CD4-positive, alpha-beta memory T cell (primary cell): ENCODE data around the gene DOCK11. TPM values are rescaled to one million over a fixed set of nuclear protein-coding genes. Genes with fewer than 3 reads are reported as not detected.

Source experiments
- CTCF ChIA-PET: fragments of 350-600 bp; sonication (Branson Sonifier 250); formaldehyde crosslinking; loops from one replicate; lab custom pipeline; 2021; ENCODE audit warnings: inconsistent platforms; ENCODE audit not compliant: partially characterized antibody; lab: Charles Lee
- POLR2A ChIA-PET: fragments of 350-600 bp; sonication (Branson Sonifier 250); formaldehyde crosslinking; loops from one replicate; lab custom pipeline; 2021; ENCODE audit not compliant: partially characterized antibody; lab: Charles Lee
- DNase-seq, 5 donors: peaks; one replicate each; pipeline versions ENCODE4 v3.0.0 to v3.0.0-alpha.2; 2020 to 2022; ENCODE audit warnings: mixed read lengths in 1 of 5
- H3K27ac ChIP-seq: one replicate; pipeline ENCODE4 v1.7.0; 2013; ENCODE audit warnings: low read depth, low read length
- H3K27me3 ChIP-seq: 2 replicates; pipeline ENCODE4 v1.7.0; 2013; ENCODE audit warnings: mild to moderate bottlenecking, low read length, moderate library complexity; ENCODE audit not compliant: insufficient read depth
- H3K36me3 ChIP-seq: 2 replicates; pipeline ENCODE4 v1.7.0; 2013; ENCODE audit warnings: mild to moderate bottlenecking, low read length, moderate library complexity; ENCODE audit not compliant: insufficient read depth
- H3K4me1 ChIP-seq: 2 replicates; pipeline ENCODE4 v1.7.0; 2013; ENCODE audit warnings: mild to moderate bottlenecking, low read length, moderate library complexity; ENCODE audit not compliant: insufficient read depth
- H3K4me3 ChIP-seq, 2 donors: one replicate each; pipeline ENCODE4 v1.7.0; 2013; ENCODE audit warnings: low read length in 2 of 2, mild to moderate bottlenecking in 1 of 2
- H3K9me3 ChIP-seq, 2 donors: one replicate each; pipeline ENCODE4 v1.7.0; 2013; ENCODE audit warnings: low read length in 2 of 2, control low read depth in 1 of 2; ENCODE audit not compliant: control insufficient read depth in 1 of 2
- H3K27ac Mint-ChIP-seq, 7 donors: one replicate each; pipeline ENCODE4 v1.8.0; 2020 to 2021; ENCODE audit warnings: mixed read lengths in 7 of 7, mild to moderate bottlenecking in 6 of 7, inconsistent platforms in 3 of 7, moderate library complexity in 3 of 7
- H3K27me3 Mint-ChIP-seq, 2 donors: one replicate each; pipeline ENCODE4 v1.8.0; 2020 to 2021; ENCODE audit warnings: mixed read lengths in 2 of 2
- H3K36me3 Mint-ChIP-seq, 2 donors: one replicate each; pipeline ENCODE4 v1.8.0; 2020 to 2021; ENCODE audit warnings: mixed read lengths in 2 of 2, inconsistent platforms in 1 of 2, mild to moderate bottlenecking in 1 of 2
- H3K4me1 Mint-ChIP-seq, 4 donors: one replicate each; pipeline ENCODE4 v1.8.0; 2020 to 2021; ENCODE audit warnings: mixed read lengths in 4 of 4, mild to moderate bottlenecking in 1 of 4
- H3K4me3 Mint-ChIP-seq, 8 donors: one replicate each; pipeline ENCODE4 v1.8.0; 2020 to 2021; ENCODE audit warnings: mixed read lengths in 8 of 8, mild to moderate bottlenecking in 7 of 8, moderate library complexity in 6 of 8, inconsistent platforms in 3 of 8
- H3K9me3 Mint-ChIP-seq, 8 donors: one replicate each; pipeline ENCODE4 v1.8.0; 2020 to 2021; ENCODE audit warnings: mixed read lengths in 8 of 8, mild to moderate bottlenecking in 5 of 8, inconsistent platforms in 3 of 8, moderate library complexity in 1 of 8
- intact Hi-C: fragments of 100-400 bp; cut with micrococcal nuclease; formaldehyde crosslinking; loops from one replicate; pipeline ENCODE4 v1.15.1; 2023
- polyA plus RNA-seq, 2 donors: library from polyadenylated mRNA; unstranded; fragments of 300-500 nt; fragmentation: Illumina TruSeq; gene quantifications; one replicate each; pipeline ENCODE4 v1.2.3, GENCODE V29; 2021
- total RNA-seq, 2 experiments: library from RNA; stranded (reverse); gene quantifications; one replicate each; pipeline ENCODE4 v1.2.3, GENCODE V29; 2021

DOCK11 gene
- total and polyA plus RNA-seq, 4 experiments from 2014 or later, result 14.5 to 112 (median 75.0) TPM

DNA sequence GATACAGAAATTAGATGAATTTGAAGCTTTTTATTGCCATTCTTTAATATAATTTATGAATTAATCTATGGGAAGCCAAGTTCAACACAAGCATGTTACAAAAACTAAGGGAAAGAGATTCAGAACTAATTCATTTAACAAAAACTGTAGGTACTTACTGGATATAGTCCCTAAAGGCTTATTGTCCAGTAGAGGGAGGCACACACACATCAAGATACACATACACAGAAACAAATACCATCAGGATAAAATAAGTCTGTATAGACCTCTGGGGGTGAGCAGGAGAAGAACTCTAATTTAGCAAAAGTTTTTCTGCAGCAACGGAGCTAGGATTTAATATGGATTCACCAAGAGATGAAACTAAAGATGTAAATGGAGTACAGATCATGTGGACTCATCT lies 148.8 kb downstream of the DOCK11 start:
- POLR2A ChIA-PET, result no interaction called here
- Histone ChIP-seq H3K27ac (no peak overlapping the region), H3K9me3 (no peaks in the 10 kb centered on the region), H3K36me3 (peaks cover 26% of the 10 kb centered on the region), H3K27me3 (no peaks in the 10 kb centered on the region), H3K4me3 (no peak overlapping the region), H3K4me1 (no peaks in the 10 kb centered on the region)
- Mint-ChIP-seq H3K4me3 (no peak overlapping the region), H3K27me3 (no peaks in the 10 kb centered on the region), H3K36me3 (peaks cover 6 to 54% of the 10 kb centered on the region in 2 donors), H3K27ac (peak overlapping the region in 1 of 7 donors; percentile 53), H3K9me3 (peaks cover 0 to 4% (median 0%) of the 10 kb centered on the region in 8 donors), H3K4me1 (peaks cover 0 to 4% (median 0%) of the 10 kb centered on the region in 4 donors)
- CTCF ChIA-PET, result interaction anchor here (1.4 kb wide), 1 partner anchor 42 kb away, joined by 4 read pairs; no protein-coding TSS in a partner anchor
- intact Hi-C loops, result no loop called here
- DNase-seq, result no peak

DNA sequence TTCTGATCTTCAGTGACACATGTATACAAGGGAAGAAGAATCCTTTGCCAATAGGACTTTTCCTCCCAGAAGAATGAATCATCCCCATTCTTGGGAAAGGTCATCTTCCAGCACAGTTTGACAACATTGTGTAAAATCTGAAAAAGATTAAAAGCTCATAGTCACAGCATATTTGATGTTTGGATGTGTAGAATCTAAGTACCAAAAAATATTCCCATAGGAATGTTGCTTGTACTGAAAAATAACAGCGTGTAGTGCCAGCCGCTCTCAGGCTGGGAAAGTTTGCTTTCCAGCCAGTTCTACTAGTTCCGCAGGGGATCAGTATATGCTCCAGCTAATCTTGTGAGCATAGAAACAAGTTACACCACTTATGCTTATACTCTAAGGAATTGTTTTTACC lies 157.1 kb downstream of the DOCK11 start:
- Mint-ChIP-seq H3K27ac (no peak overlapping the region), H3K27me3 (no peaks in the 10 kb centered on the region), H3K36me3 (peaks cover 13 to 42% of the 10 kb centered on the region in 2 donors), H3K9me3 (peaks cover 0 to 2% (median 0%) of the 10 kb centered on the region in 8 donors), H3K4me3 (no peak overlapping the region), H3K4me1 (no peaks in the 10 kb centered on the region)
- Histone ChIP-seq H3K27me3 (no peaks in the 10 kb centered on the region), H3K4me3 (no peak overlapping the region), H3K9me3 (no peaks in the 10 kb centered on the region), H3K4me1 (no peaks in the 10 kb centered on the region), H3K27ac (no peak overlapping the region), H3K36me3 (peaks cover 32% of the 10 kb centered on the region)
- DNase-seq, result no peak
- POLR2A ChIA-PET, result no interaction called here
- CTCF ChIA-PET, result interaction anchor here (1.5 kb wide), 1 partner anchor 51 kb away, joined by 3 read pairs; no protein-coding TSS in a partner anchor
- intact Hi-C loops, result no loop called here

DNA sequence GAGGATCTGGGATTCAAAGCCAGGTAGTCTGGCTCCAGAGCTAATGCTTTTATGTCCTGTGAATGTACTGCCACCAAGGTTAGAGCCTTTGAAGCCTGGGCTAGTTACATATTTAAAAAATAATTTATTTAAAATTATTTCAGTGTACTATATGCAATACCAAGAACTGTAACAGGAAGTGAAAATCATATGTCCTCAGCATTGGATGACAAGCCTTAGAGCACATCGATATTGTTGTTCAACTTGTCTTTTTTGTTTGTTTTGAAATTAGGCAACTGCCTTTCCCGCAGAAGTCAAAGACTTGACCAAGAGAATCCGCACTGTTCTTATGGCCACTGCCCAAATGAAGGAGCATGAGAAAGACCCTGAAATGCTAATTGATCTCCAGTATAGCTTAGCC lies 158.7 kb downstream of the DOCK11 start:
- intact Hi-C loops, result no loop called here
- Mint-ChIP-seq H3K27ac (peak overlapping the region in 1 of 7 donors; percentile 18), H3K4me3 (no peak overlapping the region), H3K4me1 (no peaks in the 10 kb centered on the region), H3K36me3 (peaks cover 15 to 45% of the 10 kb centered on the region in 2 donors), H3K9me3 (peaks cover 0 to 2% (median 0%) of the 10 kb centered on the region in 8 donors), H3K27me3 (no peaks in the 10 kb centered on the region)
- ChIA-PET POLR2A (no interaction called here), CTCF (no interaction called here)
- H3K4me3 ChIP-seq, result no peak overlapping the region
- no peaks in the 10 kb centered on the region for H3K9me3 ChIP-seq
- H3K36me3 ChIP-seq, result peaks cover 43% of the 10 kb centered on the region
- H3K27ac ChIP-seq, result no peak overlapping the region
- no peaks in the 10 kb centered on the region for H3K4me1 ChIP-seq
- no peak for DNase-seq
- no peaks in the 10 kb centered on the region for H3K27me3 ChIP-seq

DNA sequence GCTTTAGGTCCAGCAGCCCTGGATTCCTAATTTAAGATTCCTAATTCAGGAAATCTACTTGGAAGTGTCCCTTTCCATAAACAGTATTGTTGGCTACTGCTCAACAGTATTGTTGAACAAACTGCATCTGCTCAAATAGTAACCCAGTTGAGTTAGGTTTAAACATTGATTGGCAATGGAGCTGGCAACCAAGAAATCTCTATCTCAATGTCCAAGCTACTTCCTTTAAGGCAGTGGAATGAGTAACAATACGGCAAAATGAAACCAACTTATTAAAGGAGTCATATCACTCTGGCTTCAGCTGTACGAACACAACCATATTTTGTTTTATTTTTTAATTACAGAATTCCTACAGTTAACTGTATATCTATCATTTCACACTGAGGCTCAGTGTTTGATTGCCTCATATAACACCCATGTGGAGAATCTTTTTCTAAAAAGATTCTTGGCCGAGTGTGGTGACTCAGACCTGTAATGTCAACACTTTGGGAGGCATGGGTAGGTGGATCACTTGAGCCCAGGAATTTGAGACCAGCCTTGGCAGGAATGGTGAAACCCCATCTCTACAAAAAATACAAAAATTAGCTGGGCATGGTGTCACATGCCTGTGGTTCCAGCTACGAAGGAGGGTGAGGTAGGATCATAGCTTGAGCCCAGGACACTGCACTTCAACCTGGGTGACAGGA lies 160.1 kb downstream of the DOCK11 start:
- Mint-ChIP-seq H3K4me1 (no peaks in the 10 kb centered on the region), H3K9me3 (peaks cover 0 to 2% (median 0%) of the 10 kb centered on the region in 8 donors), H3K27me3 (no peaks in the 10 kb centered on the region), H3K36me3 (peaks cover 14 to 49% of the 10 kb centered on the region in 2 donors), H3K4me3 (no peak overlapping the region), H3K27ac (no peak overlapping the region)
- H3K9me3 ChIP-seq, result no peaks in the 10 kb centered on the region
- CTCF ChIA-PET, result interaction anchor here (0.6 kb wide), 1 partner anchor 228 kb away, joined by 3 read pairs; no protein-coding TSS in a partner anchor
- DNase-seq, result no peak
- peaks cover 37% of the 10 kb centered on the region for H3K36me3 ChIP-seq
- POLR2A ChIA-PET, result no interaction called here
- H3K4me1 ChIP-seq, result no peaks in the 10 kb centered on the region
- intact Hi-C loops, result no loop called here
- H3K4me3 ChIP-seq, result no peak overlapping the region
- H3K27ac ChIP-seq, result no peak overlapping the region
- H3K27me3 ChIP-seq, result no peaks in the 10 kb centered on the region

DNA sequence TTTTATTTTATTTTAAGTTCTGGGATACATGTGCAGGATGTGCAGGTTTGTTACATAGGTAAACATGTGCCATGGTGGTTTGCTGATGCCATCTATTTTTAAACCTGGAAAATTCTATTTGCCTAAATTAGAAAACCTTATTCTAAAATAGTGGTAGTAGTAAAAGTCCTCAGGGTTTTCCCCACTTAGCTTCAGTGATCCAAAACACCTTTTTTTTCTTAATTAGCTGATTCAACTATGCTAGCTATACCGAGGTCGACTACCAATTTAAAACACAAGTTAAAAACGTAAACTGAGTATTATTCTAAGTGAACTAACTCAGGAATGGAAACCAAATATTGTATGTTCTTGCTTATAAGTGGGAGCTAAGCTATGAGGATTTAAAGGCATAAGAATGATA lies 161.8 kb downstream of the DOCK11 start:
- intact Hi-C loops, result no loop called here
- Mint-ChIP-seq H3K4me3 (no peak overlapping the region), H3K36me3 (peaks cover 17 to 56% of the 10 kb centered on the region in 2 donors), H3K27ac (no peak overlapping the region), H3K4me1 (no peaks in the 10 kb centered on the region), H3K27me3 (no peaks in the 10 kb centered on the region), H3K9me3 (peaks cover 0 to 2% (median 0%) of the 10 kb centered on the region in 8 donors)
- ChIA-PET POLR2A (no interaction called here), CTCF (no interaction called here)
- DNase-seq, result no peak
- Histone ChIP-seq H3K9me3 (no peaks in the 10 kb centered on the region), H3K4me3 (no peak overlapping the region), H3K4me1 (no peaks in the 10 kb centered on the region), H3K27ac (no peak overlapping the region), H3K27me3 (no peaks in the 10 kb centered on the region), H3K36me3 (peaks cover 37% of the 10 kb centered on the region)

DNA sequence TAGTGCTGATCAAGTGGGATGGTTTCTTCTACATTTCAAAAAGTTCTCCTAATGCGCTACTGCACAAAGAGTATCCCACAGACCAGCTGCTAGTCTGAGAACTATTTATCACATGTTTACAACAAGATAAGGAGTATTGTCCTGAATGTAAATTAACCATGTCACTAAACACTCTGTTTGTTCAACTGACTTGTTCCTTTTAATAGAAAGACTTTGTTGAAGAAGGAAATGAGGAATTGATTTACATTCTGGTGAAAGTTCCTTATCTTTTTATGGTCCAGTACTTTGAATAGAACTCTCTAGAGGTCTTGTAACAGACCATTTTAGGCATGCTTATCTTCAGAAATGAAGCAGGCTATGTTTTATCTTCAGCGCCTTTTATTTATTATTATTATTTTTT lies 164.5 kb downstream of the DOCK11 start:
- intact Hi-C loops, result no loop called here
- Mint-ChIP-seq H3K4me1 (no peaks in the 10 kb centered on the region), H3K9me3 (peaks cover 0 to 2% (median 0%) of the 10 kb centered on the region in 8 donors), H3K27me3 (no peaks in the 10 kb centered on the region), H3K4me3 (no peak overlapping the region), H3K36me3 (peaks cover 26 to 52% of the 10 kb centered on the region in 2 donors), H3K27ac (no peak overlapping the region)
- no peak for DNase-seq
- H3K36me3 ChIP-seq, result peaks cover 43% of the 10 kb centered on the region
- ChIA-PET CTCF (no interaction called here), POLR2A (no interaction called here)
- H3K27me3 ChIP-seq, result no peaks in the 10 kb centered on the region
- H3K9me3 ChIP-seq, result no peaks in the 10 kb centered on the region
- no peaks in the 10 kb centered on the region for H3K4me1 ChIP-seq
- no peak overlapping the region for H3K27ac ChIP-seq
- H3K4me3 ChIP-seq, result no peak overlapping the region

DNA sequence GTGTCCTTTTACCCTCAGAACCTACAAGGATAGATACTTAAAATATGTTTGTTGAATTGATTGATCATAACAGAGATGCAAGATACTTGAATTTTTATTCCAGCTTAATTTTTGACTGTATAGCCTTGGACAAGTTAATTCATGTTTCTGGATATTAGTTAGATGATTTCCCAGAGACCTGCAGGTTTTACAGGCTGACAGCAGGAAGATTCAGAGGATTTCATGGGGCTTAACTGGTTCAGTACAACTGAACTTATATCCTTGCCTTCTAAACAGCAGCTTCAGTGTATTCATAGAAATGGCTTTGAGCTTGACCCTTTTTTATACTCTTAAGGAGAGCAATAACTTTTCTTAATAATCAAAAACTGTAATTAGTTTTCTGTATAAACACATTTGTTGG lies 169.6 kb downstream of the DOCK11 start:
- ChIA-PET CTCF (interaction anchor here (0.6 kb wide), 1 partner anchor 19 kb away, joined by 3 read pairs; no protein-coding TSS in a partner anchor), POLR2A (no interaction called here)
- H3K4me1 ChIP-seq, result no peaks in the 10 kb centered on the region
- intact Hi-C loops, result no loop called here
- no peak overlapping the region for H3K4me3 ChIP-seq
- H3K4me3 Mint-ChIP-seq, result no peak overlapping the region
- no peaks in the 10 kb centered on the region for H3K9me3 ChIP-seq
- H3K27me3 ChIP-seq, result no peaks in the 10 kb centered on the region
- no peaks in the 10 kb centered on the region for H3K27me3 Mint-ChIP-seq
- H3K4me1 Mint-ChIP-seq, result peaks cover 0 to 1% (median 0%) of the 10 kb centered on the region in 4 donors
- H3K36me3 Mint-ChIP-seq, result peaks cover 25 to 47% of the 10 kb centered on the region in 2 donors
- DNase-seq, result no peak
- H3K9me3 Mint-ChIP-seq, result no peaks in the 10 kb centered on the region
- peaks cover 16% of the 10 kb centered on the region for H3K36me3 ChIP-seq
- H3K27ac Mint-ChIP-seq, result peak overlapping the region in 1 of 7 donors; percentile 14
- H3K27ac ChIP-seq, result no peak overlapping the region
